ENCODE results near the gene CYS1. TPM values are rescaled to one million over a fixed set of nuclear protein-coding genes. Genes with fewer than 3 reads are reported as not detected.
"Not testable (repeated sequence)": the region's sequence is repeated elsewhere in the genome, so short reads cannot be mapped to it uniquely, and the experiment has no call there.

Gene CYS1
- total RNA-seq, 1 experiment from 2014 or later, result 1.2 TPM

GRCh38 chr2:10109311-10109710 is 29.1 kb upstream of the CYS1 start:
- Mint-ChIP-seq H3K36me3 (peaks cover 13% of the 10 kb centered on the region), H3K27ac (no peak overlapping the region), H3K27me3 (ENCODE audit: low read depth) (no peaks in the 10 kb centered on the region), H3K9me3 (peaks cover 15% of the 10 kb centered on the region), H3K4me3 (no peak overlapping the region), H3K4me1 (no peaks in the 10 kb centered on the region)
- no peak for ATAC-seq
- ChIA-PET CTCF (interaction anchor here (0.7 kb wide), 1 partner anchor 12 kb away, joined by 3 read pairs; no protein-coding TSS in a partner anchor), POLR2A (no interaction called here)
- no peak for DNase-seq (ENCODE audit: low spot score)
- no peak for TF ChIP-seq CREB1 (CRISPR knock-in tag; IDR thresholded peaks at IDR 0.05)
- no peak for TF ChIP-seq ZNF671 (CRISPR knock-in tag; IDR thresholded peaks at IDR 0.05)
- TF ChIP-seq ERG (CRISPR knock-in tag; IDR thresholded peaks at IDR 0.05), result no peak
- TF ChIP-seq MAX (CRISPR knock-in tag; IDR thresholded peaks at IDR 0.05), result no peak
- no peak for TF ChIP-seq NR2C2 (CRISPR knock-in tag; IDR thresholded peaks at IDR 0.05)
- TF ChIP-seq IRF1 (CRISPR knock-in tag; IDR thresholded peaks at IDR 0.05), result no peak
- TF ChIP-seq JAZF1 (CRISPR knock-in tag; IDR thresholded peaks at IDR 0.05), result no peak
- no peak for TF ChIP-seq ATF3 (CRISPR knock-in tag; conservative IDR thresholded peaks at IDR 0.05)
- TF ChIP-seq SOX15 (CRISPR knock-in tag; IDR thresholded peaks at IDR 0.05), result no peak
- TF ChIP-seq ZNF425 (CRISPR knock-in tag; conservative IDR thresholded peaks at IDR 0.05), result no peak
- no peak for TF ChIP-seq FOXP4 (CRISPR knock-in tag; IDR thresholded peaks at IDR 0.05)
- TF ChIP-seq NFE2L1 (CRISPR knock-in tag; IDR thresholded peaks at IDR 0.05), result no peak
- TF ChIP-seq ZNF121 (CRISPR knock-in tag; IDR thresholded peaks at IDR 0.05), result no peak
- no peak for TF ChIP-seq NR1H2 (CRISPR knock-in tag; IDR thresholded peaks at IDR 0.05)

- Mint-ChIP-seq H3K36me3 (peaks cover 13% of the 10 kb centered on the region), H3K9me3 (peaks cover 15% of the 10 kb centered on the region)
- H3K4me1 Mint-ChIP-seq; H3K4me3 Mint-ChIP-seq; ATAC-seq; POLR2A ChIA-PET; DNase-seq (ENCODE audit: low spot score); H3K27me3 Mint-ChIP-seq (ENCODE audit: low read depth); H3K27ac Mint-ChIP-seq: not testable (repeated sequence)
- CTCF ChIA-PET, result interaction anchor here (1.2 kb wide), 1 partner anchor 13 kb away, joined by 3 read pairs; no protein-coding TSS in a partner anchor
Observed at GRCh38 chr2:10104906-10105305, 24.7 kb upstream of the CYS1 start.

- Mint-ChIP-seq H3K4me3 (no peak overlapping the region), H3K4me1 (no peaks in the 10 kb centered on the region), H3K27me3 (ENCODE audit: low read depth) (no peaks in the 10 kb centered on the region), H3K36me3 (peaks cover 13% of the 10 kb centered on the region), H3K27ac (no peak overlapping the region), H3K9me3 (peaks cover 15% of the 10 kb centered on the region)
- DNase-seq (ENCODE audit: low spot score) (no peak), ATAC-seq (no peak)
- POLR2A ChIA-PET, result no interaction called here
- CTCF ChIA-PET, result interaction anchor here (1.2 kb wide), 1 partner anchor 31 kb away, joined by 4 read pairs; no protein-coding TSS in a partner anchor
- TF ChIP-seq TP53 (CRISPR knock-in tag; IDR thresholded peaks at IDR 0.05) (no peak), NFYB (CRISPR knock-in tag; conservative IDR thresholded peaks at IDR 0.05; ENCODE audit: low read depth) (no peak), CREM (CRISPR knock-in tag; IDR thresholded peaks at IDR 0.05) (no peak), USF2 (CRISPR knock-in tag; IDR thresholded peaks at IDR 0.05) (no peak), CREB1 (CRISPR knock-in tag; IDR thresholded peaks at IDR 0.05) (no peak), E2F1 (CRISPR knock-in tag; IDR thresholded peaks at IDR 0.05) (no peak), EMX1 (CRISPR knock-in tag; IDR thresholded peaks at IDR 0.05) (no peak), PREB (CRISPR knock-in tag; IDR thresholded peaks at IDR 0.05; ENCODE audit: borderline replicate concordance) (no peak), NFE2L1 (CRISPR knock-in tag; IDR thresholded peaks at IDR 0.05) (no peak), GABPB1 (CRISPR knock-in tag; IDR thresholded peaks at IDR 0.05) (no peak)
Observed at GRCh38 chr2:10103179-10103578, 23.0 kb upstream of the CYS1 start.
